ENCODE data around the gene DMRTA2. TPM values are rescaled to one million over a fixed set of nuclear protein-coding genes. Genes with fewer than 3 reads are reported as not detected.
"Not testable (repeated sequence)": the region's sequence is repeated elsewhere in the genome, so short reads cannot be mapped to it uniquely, and the experiment has no call there.

Gene DMRTA2
- total RNA-seq, 1 donor, result 1.3 TPM

- TF ChIP-seq CTCF (IDR thresholded peaks at IDR 0.05; ENCODE audit: insufficient read depth, low read depth, low read length), result no peak
- no peak for DNase-seq (ENCODE audit: low read depth)
- no peak overlapping the region for H3K4me3 ChIP-seq (ENCODE audit: low read depth, low read length)
Measured at GRCh38 chr1:50416150-50416527, 7.1 kb downstream of the DMRTA2 start.

- no peak for DNase-seq (ENCODE audit: low read depth)
Measured at GRCh38 chr1:50415235-50416149, 7.8 kb downstream of the DMRTA2 start.

GRCh38 chr1:50414853-50415234 is 8.4 kb downstream of the DMRTA2 start:
- DNase-seq (ENCODE audit: low read depth), result no peak
- H3K4me3 ChIP-seq (ENCODE audit: low read depth, low read length), result no peak overlapping the region
- TF ChIP-seq CTCF (IDR thresholded peaks at IDR 0.05; ENCODE audit: insufficient read depth, low read depth, low read length), result no peak

More at GRCh38 chr1:50415235-50416149, 7.8 kb downstream of the DMRTA2 start:
- no peak overlapping the region for H3K4me3 ChIP-seq (ENCODE audit: low read depth, low read length)
- no peak for TF ChIP-seq CTCF (IDR thresholded peaks at IDR 0.05; ENCODE audit: insufficient read depth, low read depth, low read length)

- DNase-seq (ENCODE audit: low read depth), result no peak
- TF ChIP-seq CTCF (IDR thresholded peaks at IDR 0.05; ENCODE audit: insufficient read depth, low read depth, low read length), result no peak
- H3K4me3 ChIP-seq (ENCODE audit: low read depth, low read length), result no peak overlapping the region
Measured at GRCh38 chr1:50412813-50413476, 10.3 kb downstream of the DMRTA2 start.

- no peak overlapping the region for H3K4me3 ChIP-seq (ENCODE audit: low read depth, low read length)
- no peak for DNase-seq (ENCODE audit: low read depth)
- TF ChIP-seq CTCF (IDR thresholded peaks at IDR 0.05; ENCODE audit: insufficient read depth, low read depth, low read length), result no peak
Measured at GRCh38 chr1:50405814-50406213, 17.4 kb downstream of the DMRTA2 start.

- TF ChIP-seq CTCF (IDR thresholded peaks at IDR 0.05; ENCODE audit: insufficient read depth, low read depth, low read length), result no peak
- H3K4me3 ChIP-seq (ENCODE audit: low read depth, low read length), result no peak overlapping the region
- DNase-seq (ENCODE audit: low read depth), result no peak
Measured at GRCh38 chr1:50393522-50394120, 29.6 kb downstream of the DMRTA2 start.

- not testable (repeated sequence) for DNase-seq (ENCODE audit: low read depth); H3K4me3 ChIP-seq (ENCODE audit: low read depth, low read length)
Measured at GRCh38 chr1:50381551-50381950, 41.7 kb downstream of the DMRTA2 start.

Measured in fibroblast of villous mesenchyme (primary cell).